ENCODE results near the gene SYNDIG1. TPM values are rescaled to one million over a fixed set of nuclear protein-coding genes. Genes with fewer than 3 reads are reported as not detected.

Gene SYNDIG1
- total RNA-seq, 2 experiments from 2014 or later: not detected

DNA sequence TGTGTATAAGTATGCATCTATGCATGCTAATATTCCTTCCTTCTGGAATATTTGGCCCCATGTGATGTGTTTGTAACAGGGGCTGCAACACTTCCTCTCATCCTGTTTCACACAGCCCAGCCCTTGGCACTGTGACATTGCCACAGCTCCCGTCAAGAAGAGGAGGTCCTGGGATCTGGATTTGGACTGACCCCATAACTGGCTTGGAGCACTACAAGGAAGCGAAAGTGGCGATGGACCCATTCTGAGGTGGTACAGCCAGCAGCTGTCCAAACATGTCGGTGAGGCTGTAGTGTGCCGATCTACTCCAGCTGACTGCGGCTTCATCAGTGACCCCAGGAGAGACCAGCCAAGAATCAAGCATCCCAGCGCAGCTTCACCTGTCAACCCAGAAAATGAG is 18.2 kb downstream of the SYNDIG1 start:
- ChIA-PET CTCF (no interaction called here), POLR2A (no interaction called here)
- Histone ChIP-seq H3K4me1 (ENCODE audit: insufficient read depth, low read length) (no peaks in the 10 kb centered on the region), H3K27ac (ENCODE audit: low read depth in 1 of 2, low read length in 2 of 2) (no peak overlapping the region), H3K4me3 (ENCODE audit: low read length) (no peak overlapping the region), H3K9me3 (ENCODE audit: control insufficient read depth in 1 of 2, insufficient read depth in 1 of 2, low read length in 2 of 2) (peaks cover 0 to 8% of the 10 kb centered on the region in 2 experiments), H3K36me3 (ENCODE audit: insufficient read depth, low read length) (no peaks in the 10 kb centered on the region), H3K27me3 (ENCODE audit: control insufficient read depth in 1 of 2, insufficient read depth in 2 of 2, low read length in 2 of 2) (no peaks in the 10 kb centered on the region)
- H3K4me3 Mint-ChIP-seq: no peak overlapping the region
- H3K36me3 Mint-ChIP-seq (ENCODE audit: low read depth): no peaks in the 10 kb centered on the region
- H3K27me3 Mint-ChIP-seq: no peaks in the 10 kb centered on the region
- H3K9me3 Mint-ChIP-seq: no peaks in the 10 kb centered on the region
- no peak for ATAC-seq (ENCODE audit: poor library complexity)
- H3K4me1 Mint-ChIP-seq (ENCODE audit: low read depth): no peaks in the 10 kb centered on the region
- intact Hi-C loops (cut with DNase I, micrococcal nuclease): no loop called here
- DNase-seq: no peak
- TF ChIP-seq, protein P1, sequence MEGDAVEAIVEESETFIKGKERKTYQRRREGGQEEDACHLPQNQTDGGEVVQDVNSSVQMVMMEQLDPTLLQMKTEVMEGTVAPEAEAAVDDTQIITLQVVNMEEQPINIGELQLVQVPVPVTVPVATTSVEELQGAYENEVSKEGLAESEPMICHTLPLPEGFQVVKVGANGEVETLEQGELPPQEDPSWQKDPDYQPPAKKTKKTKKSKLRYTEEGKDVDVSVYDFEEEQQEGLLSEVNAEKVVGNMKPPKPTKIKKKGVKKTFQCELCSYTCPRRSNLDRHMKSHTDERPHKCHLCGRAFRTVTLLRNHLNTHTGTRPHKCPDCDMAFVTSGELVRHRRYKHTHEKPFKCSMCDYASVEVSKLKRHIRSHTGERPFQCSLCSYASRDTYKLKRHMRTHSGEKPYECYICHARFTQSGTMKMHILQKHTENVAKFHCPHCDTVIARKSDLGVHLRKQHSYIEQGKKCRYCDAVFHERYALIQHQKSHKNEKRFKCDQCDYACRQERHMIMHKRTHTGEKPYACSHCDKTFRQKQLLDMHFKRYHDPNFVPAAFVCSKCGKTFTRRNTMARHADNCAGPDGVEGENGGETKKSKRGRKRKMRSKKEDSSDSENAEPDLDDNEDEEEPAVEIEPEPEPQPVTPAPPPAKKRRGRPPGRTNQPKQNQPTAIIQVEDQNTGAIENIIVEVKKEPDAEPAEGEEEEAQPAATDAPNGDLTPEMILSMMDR (IDR thresholded peaks at IDR 0.05): no peak
- H3K27ac Mint-ChIP-seq: no peak overlapping the region

DNA sequence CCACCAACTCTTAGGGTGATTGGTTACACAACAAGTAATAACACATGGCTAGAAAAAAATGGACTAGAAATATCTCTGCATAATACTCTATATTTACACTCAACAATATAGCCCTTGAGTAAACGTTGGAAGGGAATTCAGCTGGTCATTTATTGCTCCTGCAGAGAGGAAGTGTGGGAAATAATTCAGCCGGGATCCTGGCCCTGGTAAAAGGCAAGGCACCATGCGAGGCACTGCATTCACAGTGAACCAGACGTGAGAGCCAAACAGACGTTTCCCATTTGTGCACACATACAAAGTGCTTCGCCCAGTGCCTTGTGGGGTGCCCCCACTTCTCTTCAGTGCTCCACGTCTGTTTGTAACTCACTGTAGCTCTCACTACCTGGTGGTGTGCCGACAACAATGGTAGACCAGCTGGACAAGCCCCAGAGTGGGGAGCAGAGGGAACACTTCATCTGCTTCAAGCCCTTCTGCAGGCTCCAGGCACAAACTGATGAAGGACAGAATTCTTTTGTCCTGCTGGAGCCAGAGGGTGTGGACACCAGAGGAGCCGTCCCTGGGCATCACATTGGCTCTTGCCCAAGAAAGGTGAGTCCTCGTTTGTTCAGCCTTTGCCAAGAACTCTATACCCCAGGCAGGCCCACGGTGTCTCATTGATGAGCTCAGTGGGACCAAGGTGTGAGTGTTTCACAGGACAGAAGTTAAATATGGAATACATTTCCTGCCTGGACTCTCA is 18.8 kb downstream of the SYNDIG1 start:
- peaks cover 0 to 8% of the 10 kb centered on the region in 2 experiments for H3K9me3 ChIP-seq (ENCODE audit: control insufficient read depth in 1 of 2, insufficient read depth in 1 of 2, low read length in 2 of 2)
- POLR2A ChIA-PET: no interaction called here
- ATAC-seq (ENCODE audit: poor library complexity) (no peak), DNase-seq (no peak)
- H3K4me1 Mint-ChIP-seq (ENCODE audit: low read depth): no peaks in the 10 kb centered on the region
- TF ChIP-seq, protein P1 (IDR thresholded peaks at IDR 0.05): no peak
- H3K4me3 ChIP-seq (ENCODE audit: low read length): no peak overlapping the region
- H3K27ac Mint-ChIP-seq: no peak overlapping the region
- H3K36me3 ChIP-seq (ENCODE audit: insufficient read depth, low read length): no peaks in the 10 kb centered on the region
- no peaks in the 10 kb centered on the region for H3K36me3 Mint-ChIP-seq (ENCODE audit: low read depth)
- no peaks in the 10 kb centered on the region for H3K27me3 Mint-ChIP-seq
- CTCF ChIA-PET: no interaction called here
- H3K27ac ChIP-seq (ENCODE audit: low read depth in 1 of 2, low read length in 2 of 2): no peak overlapping the region
- no peaks in the 10 kb centered on the region for H3K4me1 ChIP-seq (ENCODE audit: insufficient read depth, low read length)
- H3K4me3 Mint-ChIP-seq: no peak overlapping the region
- intact Hi-C loops (cut with DNase I, micrococcal nuclease): no loop called here
- no peaks in the 10 kb centered on the region for H3K9me3 Mint-ChIP-seq
- no peaks in the 10 kb centered on the region for H3K27me3 ChIP-seq (ENCODE audit: control insufficient read depth in 1 of 2, insufficient read depth in 2 of 2, low read length in 2 of 2)

DNA sequence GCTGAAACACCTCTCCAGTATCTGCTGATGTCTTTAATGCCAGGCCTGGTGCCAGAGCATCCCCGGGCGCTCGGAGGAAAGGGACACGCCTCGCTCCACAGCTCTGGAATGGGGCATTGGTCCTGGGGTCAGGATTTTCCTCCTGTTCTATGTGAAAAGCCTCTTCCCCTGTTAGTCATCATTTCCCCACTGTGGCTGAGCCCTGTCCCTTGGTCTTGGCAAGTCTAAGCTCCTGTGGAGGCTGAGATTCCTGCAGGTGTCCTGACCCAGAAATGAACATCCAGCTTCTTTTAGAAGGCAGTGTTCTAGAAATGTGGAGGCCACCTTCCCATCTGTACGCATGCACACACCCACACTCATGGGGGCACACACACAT is 19.4 kb downstream of the SYNDIG1 start:
- intact Hi-C loops (cut with DNase I, micrococcal nuclease): no loop called here
- no peak overlapping the region for H3K27ac Mint-ChIP-seq
- POLR2A ChIA-PET: no interaction called here
- Histone ChIP-seq H3K4me1 (ENCODE audit: insufficient read depth, low read length) (no peaks in the 10 kb centered on the region), H3K36me3 (ENCODE audit: insufficient read depth, low read length) (no peaks in the 10 kb centered on the region), H3K9me3 (ENCODE audit: control insufficient read depth in 1 of 2, insufficient read depth in 1 of 2, low read length in 2 of 2) (peaks cover 0 to 12% of the 10 kb centered on the region in 2 experiments), H3K27ac (ENCODE audit: low read depth in 1 of 2, low read length in 2 of 2) (no peak overlapping the region), H3K27me3 (ENCODE audit: control insufficient read depth in 1 of 2, insufficient read depth in 2 of 2, low read length in 2 of 2) (no peaks in the 10 kb centered on the region), H3K4me3 (ENCODE audit: low read length) (no peak overlapping the region)
- no peaks in the 10 kb centered on the region for H3K27me3 Mint-ChIP-seq
- DNase-seq (no peak), ATAC-seq (ENCODE audit: poor library complexity) (no peak)
- TF ChIP-seq, protein P1 (IDR thresholded peaks at IDR 0.05): no peak
- H3K9me3 Mint-ChIP-seq: no peaks in the 10 kb centered on the region
- H3K4me1 Mint-ChIP-seq (ENCODE audit: low read depth): no peaks in the 10 kb centered on the region
- no peak overlapping the region for H3K4me3 Mint-ChIP-seq
- CTCF ChIA-PET: no interaction called here
- H3K36me3 Mint-ChIP-seq (ENCODE audit: low read depth): no peaks in the 10 kb centered on the region
